ENCODE data around the gene EEF1A2.

DNA sequence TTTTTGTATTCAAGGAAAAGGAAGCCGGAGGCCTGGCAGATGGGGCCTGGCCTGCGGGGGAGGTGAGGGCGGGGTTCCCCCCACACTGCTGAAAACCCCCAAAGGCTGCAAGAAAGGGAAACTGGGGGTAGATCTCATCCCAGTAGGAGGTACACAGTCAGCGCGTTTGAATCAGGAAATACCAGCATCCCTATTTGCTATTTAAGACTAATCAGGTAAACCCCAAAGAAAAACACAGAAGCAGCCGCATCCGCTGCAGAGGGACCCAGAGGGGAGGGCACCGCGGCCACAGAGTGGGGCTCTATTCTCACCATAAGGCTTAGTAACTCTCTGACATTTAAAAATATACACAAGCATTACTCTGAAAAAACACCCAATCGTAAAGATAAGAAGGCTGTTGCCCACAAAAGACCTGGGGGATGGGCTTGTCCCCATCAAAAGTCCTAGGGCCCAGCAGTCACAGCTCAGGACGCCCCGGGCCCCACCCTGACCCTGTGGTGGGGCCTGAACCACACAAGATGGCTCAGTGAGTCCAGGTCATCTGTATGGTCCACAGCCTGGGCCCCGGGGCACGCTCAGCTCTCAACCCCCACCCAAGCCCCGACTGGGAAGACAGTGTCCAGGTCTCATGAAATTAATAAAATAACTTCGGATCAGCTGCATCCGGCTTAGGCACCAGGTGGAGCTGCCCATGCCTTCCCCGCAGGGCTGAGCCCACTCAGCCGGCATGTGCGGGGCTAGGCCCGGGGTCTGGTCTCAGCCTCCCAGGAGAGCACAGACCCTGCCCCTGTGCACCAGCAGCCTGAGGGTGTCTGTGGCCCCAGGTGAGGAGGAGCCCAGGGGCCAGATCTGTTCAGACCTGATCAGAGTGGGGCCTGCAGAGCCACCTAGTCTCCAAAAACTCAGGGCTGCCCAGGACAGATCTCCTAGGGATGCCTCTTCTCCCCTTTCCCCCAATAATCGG lies 57.5 kb downstream of the EEF1A2 start:
- TF ChIP-seq, protein P1, sequence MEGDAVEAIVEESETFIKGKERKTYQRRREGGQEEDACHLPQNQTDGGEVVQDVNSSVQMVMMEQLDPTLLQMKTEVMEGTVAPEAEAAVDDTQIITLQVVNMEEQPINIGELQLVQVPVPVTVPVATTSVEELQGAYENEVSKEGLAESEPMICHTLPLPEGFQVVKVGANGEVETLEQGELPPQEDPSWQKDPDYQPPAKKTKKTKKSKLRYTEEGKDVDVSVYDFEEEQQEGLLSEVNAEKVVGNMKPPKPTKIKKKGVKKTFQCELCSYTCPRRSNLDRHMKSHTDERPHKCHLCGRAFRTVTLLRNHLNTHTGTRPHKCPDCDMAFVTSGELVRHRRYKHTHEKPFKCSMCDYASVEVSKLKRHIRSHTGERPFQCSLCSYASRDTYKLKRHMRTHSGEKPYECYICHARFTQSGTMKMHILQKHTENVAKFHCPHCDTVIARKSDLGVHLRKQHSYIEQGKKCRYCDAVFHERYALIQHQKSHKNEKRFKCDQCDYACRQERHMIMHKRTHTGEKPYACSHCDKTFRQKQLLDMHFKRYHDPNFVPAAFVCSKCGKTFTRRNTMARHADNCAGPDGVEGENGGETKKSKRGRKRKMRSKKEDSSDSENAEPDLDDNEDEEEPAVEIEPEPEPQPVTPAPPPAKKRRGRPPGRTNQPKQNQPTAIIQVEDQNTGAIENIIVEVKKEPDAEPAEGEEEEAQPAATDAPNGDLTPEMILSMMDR (IDR thresholded peaks at IDR 0.05), result no peak
- TF ChIP-seq POLR2A (IDR thresholded peaks at IDR 0.05), result no peak

Measured in right lobe of liver (tissue), 4 donors.